HepG2 (cell line): ENCODE measurements around the gene KTN1. TPM values are rescaled to one million over a fixed set of nuclear protein-coding genes. Genes with fewer than 3 reads are reported as not detected.

Experiments used
- ATF1 ChIP-seq: IDR thresholded peaks from 2 replicates; pipeline ENCODE4 v1.6.1; 2016; ENCODE audit warnings: mild to moderate bottlenecking, control low read depth
- CCAR2 ChIP-seq: fragments of 200-400 bp; formaldehyde crosslinking; optimal IDR thresholded peaks from 2 replicates; pipeline ENCODE3; 2018; ENCODE audit warnings: low read depth, mild to moderate bottlenecking, low read length, moderate library complexity
- DBP ChIP-seq: sonication (generic); formaldehyde crosslinking; IDR thresholded peaks from 2 replicates; pipeline ENCODE4 v1.4.0; 2020; ENCODE audit warnings: missing genetic modification reagents; ENCODE audit errors: not compliant biosample characterization
- DR1 ChIP-seq: sonication (generic); formaldehyde crosslinking; IDR thresholded peaks from 2 replicates; pipeline ENCODE4 v1.8.0; 2021; ENCODE audit warnings: mild to moderate bottlenecking, missing genetic modification reagents, inconsistent platforms
- ELF1 ChIP-seq: sonication (generic); formaldehyde crosslinking; IDR thresholded peaks from 2 replicates; pipeline ENCODE4 v1.4.0; 2020; ENCODE audit warnings: missing genetic modification reagents
- FOXA1 ChIP-seq, 2 experiments: fragments of 450-650 bp in 1 of 2; sonication (generic) in 1 of 2; formaldehyde crosslinking in 1 of 2; IDR thresholded peaks; 2 replicates each; pipeline versions ENCODE4 v1.4.0 to v1.6.1; 2016 to 2020; ENCODE audit warnings: missing genetic modification reagents in 1 of 2
- GPN1 ChIP-seq: sonication (generic); formaldehyde crosslinking; IDR thresholded peaks from 2 replicates; pipeline ENCODE4 v1.5.1; 2020; ENCODE audit warnings: missing genetic modification reagents, borderline replicate concordance
- KDM2A ChIP-seq: sonication (generic); formaldehyde crosslinking; IDR thresholded peaks from 2 replicates; pipeline ENCODE4 v1.4.0; 2020; ENCODE audit warnings: low read depth, missing genetic modification reagents, borderline replicate concordance
- MBD4 ChIP-seq: IDR thresholded peaks from 2 replicates; pipeline ENCODE4 v1.6.1; 2012; ENCODE audit warnings: low read length, inconsistent platforms, borderline replicate concordance
- MEF2D ChIP-seq: sonication (generic); formaldehyde crosslinking; IDR thresholded peaks from 2 replicates; pipeline ENCODE4 v1.5.1; 2020; ENCODE audit warnings: mild to moderate bottlenecking, missing genetic modification reagents
- PATZ1 ChIP-seq: sonication (generic); formaldehyde crosslinking; IDR thresholded peaks from 2 replicates; pipeline ENCODE4 v1.4.0; 2020; ENCODE audit warnings: missing genetic modification reagents
- PITX1 ChIP-seq: sonication (generic); formaldehyde crosslinking; IDR thresholded peaks from 2 replicates; pipeline ENCODE4 v1.5.1; 2020; ENCODE audit warnings: mild to moderate bottlenecking, missing genetic modification reagents
- TCF7L2 ChIP-seq: IDR thresholded peaks from 2 replicates; pipeline ENCODE4 v1.6.1; 2011; ENCODE audit warnings: mild to moderate bottlenecking, low read depth, low read length, moderate library complexity
- THYN1 ChIP-seq: sonication (generic); formaldehyde crosslinking; IDR thresholded peaks from 2 replicates; pipeline ENCODE4 v1.8.1; 2023; ENCODE audit warnings: low read depth, mild to moderate bottlenecking, moderate library complexity, missing genetic modification reagents, borderline replicate concordance
- TRIM22 ChIP-seq: fragments of 450-650 bp; IDR thresholded peaks from 2 replicates; pipeline ENCODE4 v1.6.1; 2017
- ZBTB4 ChIP-seq: sonication (generic); formaldehyde crosslinking; IDR thresholded peaks from 2 replicates; pipeline ENCODE4 v1.4.0; 2020; ENCODE audit warnings: missing genetic modification reagents, mild to moderate bottlenecking, borderline replicate concordance
- ZFP82 ChIP-seq: sonication (generic); formaldehyde crosslinking; IDR thresholded peaks from 2 replicates; pipeline ENCODE4 v1.5.1; 2020; ENCODE audit warnings: mild to moderate bottlenecking, missing genetic modification reagents, borderline replicate concordance
- ZGPAT ChIP-seq: IDR thresholded peaks from 2 replicates; pipeline ENCODE4 v1.6.1; 2016; ENCODE audit warnings: mild to moderate bottlenecking
- ZNF572 ChIP-seq: sonication (generic); formaldehyde crosslinking; IDR thresholded peaks from 2 replicates; pipeline ENCODE4 v1.5.1; 2020; ENCODE audit warnings: mild to moderate bottlenecking, missing genetic modification reagents
- ZNF607 ChIP-seq: sonication (generic); formaldehyde crosslinking; IDR thresholded peaks from 2 replicates; pipeline ENCODE4 v1.5.1; 2020; ENCODE audit warnings: missing genetic modification reagents, mild to moderate bottlenecking, borderline replicate concordance
- ZNF703 ChIP-seq: sonication (generic); formaldehyde crosslinking; IDR thresholded peaks from 2 replicates; pipeline ENCODE4 v1.5.1; 2020; ENCODE audit warnings: missing genetic modification reagents, mild to moderate bottlenecking, moderate library complexity, borderline replicate concordance
- ZNF775 ChIP-seq: sonication (generic); formaldehyde crosslinking; IDR thresholded peaks from 2 replicates; pipeline ENCODE4 v1.4.0; 2020; ENCODE audit warnings: missing genetic modification reagents, mild to moderate bottlenecking, moderate library complexity, borderline replicate concordance
- polyA plus RNA-seq, 8 experiments: library from polyadenylated mRNA; depleted of rRNA in 3 of 8; stranded (reverse) in 7 of 8; unstranded in 1 of 8; fragments of >200 nt; fragmentation: Illumina TruSeq in 4 of 8; extraction: Trizol in 4 of 8; gene quantifications; 2 replicates each; pipeline versions ENCODE4 v1.2.1 to v1.2.3, GENCODE V29; 2011 to 2016; ENCODE audit warnings: low read depth in 4 of 8, missing spikeins in 1 of 8, mixed read lengths in 1 of 8; ENCODE audit not compliant: insufficient read depth in 1 of 8
- total RNA-seq, 5 experiments: library from RNA; depleted of rRNA; stranded (reverse); fragments of >200 nt; fragmentation: Illumina TruSeq; extraction: Trizol; gene quantifications; 2 replicates each; pipeline ENCODE4 v1.2.3, GENCODE V29; 2016; ENCODE audit warnings: low read depth in 1 of 5

The KTN1 gene
- total and polyA plus RNA-seq, 2 of the 13 experiments (the other 11 are each of a cell fraction or from before 2014, with no cell fraction given): 60.6 to 169 TPM

GRCh38 chr14:55592436-55592835, 12.4 kb downstream of the KTN1 start (continued):
- no peak for TF ChIP-seq PATZ1 (CRISPR knock-in tag)
- no peak for TF ChIP-seq ZNF607 (CRISPR knock-in tag)
- no peak for TF ChIP-seq MEF2D (CRISPR knock-in tag)
- no peak for TF ChIP-seq THYN1 (CRISPR knock-in tag)
- TF ChIP-seq ZGPAT (CRISPR knock-in tag): peak; percentile 43; the same call in 1 of the 2 replicates
- TF ChIP-seq KDM2A (CRISPR knock-in tag): no peak
- TF ChIP-seq ZBTB4 (CRISPR knock-in tag): no peak
- no peak for TF ChIP-seq CCAR2
- no peak for TF ChIP-seq GPN1
- TF ChIP-seq ZNF703 (CRISPR knock-in tag): no peak
- peak; percentile 50; the same call in 1 of the 2 replicates for TF ChIP-seq TCF7L2
- no peak for TF ChIP-seq DBP (CRISPR knock-in tag)
- no peak for TF ChIP-seq ATF1 (CRISPR knock-in tag)
- TF ChIP-seq MBD4: 0 out of 2 replicates have a peak, but pooled peaks have one; percentile 65
- TF ChIP-seq ZNF572 (CRISPR knock-in tag): no peak
- no peak for TF ChIP-seq ELF1 (CRISPR knock-in tag)
- peak; percentile 61; the same call in 1 of the 2 replicates for TF ChIP-seq FOXA1 (IDR thresholded peaks at IDR 0.05)
- peak; percentile 83 for TF ChIP-seq FOXA1 (CRISPR knock-in tag; IDR thresholded peaks at IDR 0.05)
- no peak for TF ChIP-seq ZFP82
- no peak for TF ChIP-seq TRIM22
- no peak for TF ChIP-seq ZNF775 (CRISPR knock-in tag)
- no peak for TF ChIP-seq DR1 (CRISPR knock-in tag)
- no peak for TF ChIP-seq PITX1 (CRISPR knock-in tag)
